Adrenal gland (tissue), 12 donors: ENCODE data around the gene SPATC1L. TPM values are rescaled to one million over a fixed set of nuclear protein-coding genes. Genes with fewer than 3 reads are reported as not detected.

Experiments
- DNase-seq, 7 donors: peaks; one replicate each; pipeline ENCODE4 v3.0.0-alpha.2; 2019 to 2020
- H3K27ac ChIP-seq, 5 donors: fragments of 200-600 bp; sonication (generic) in 4 of 5; 1 replicate in 3 of 5; 2 replicates in 2 of 5; pipeline versions ENCODE4 v1.5.1 to v1.8.0; 2016 to 2020; ENCODE audit warnings: mild to moderate bottlenecking in 1 of 5
- H3K27me3 ChIP-seq: fragments of 200-600 bp; 2 replicates; pipeline ENCODE4 v1.8.0; 2021
- H3K36me3 ChIP-seq, 2 donors: fragments of 200-600 bp; replicated peaks in 1 of 2; 1 replicate in 1 of 2; 2 replicates in 1 of 2; pipeline versions ENCODE4 v1.5.1 to v1.8.0; 2018 to 2022
- H3K4me1 ChIP-seq, 2 donors: fragments of 200-600 bp; replicated peaks in 1 of 2; 1 replicate in 1 of 2; 2 replicates in 1 of 2; pipeline versions ENCODE4 v1.5.1 to v1.8.0; 2018 to 2021
- H3K4me3 ChIP-seq, 4 donors: fragments of 200-600 bp; sonication (generic) in 3 of 4; one replicate each; pipeline ENCODE4 v1.5.1; 2016 to 2018
- H3K9me3 ChIP-seq, 3 donors: fragments of 200-600 bp; sonication (generic) in 1 of 3; replicated peaks in 1 of 3; 1 replicate in 2 of 3; 2 replicates in 1 of 3; pipeline versions ENCODE4 v1.5.1 to v1.8.0; 2016 to 2021
- CTCF ChIP-seq, 6 experiments: fragments of 450-650 bp in 4 of 6; fragments of 200-600 bp in 2 of 6; sonication (generic) in 1 of 6; IDR thresholded peaks; 1 replicate in 5 of 6; 2 replicates in 1 of 6; pipeline versions ENCODE4 v1.5.1 to v1.8.0; 2016 to 2021; ENCODE audit warnings: antibody characterized with exemption in 6 of 6, mild to moderate bottlenecking in 2 of 6, moderate library complexity in 1 of 6
- POLR2A ChIP-seq, 2 donors: fragments of 450-650 bp; IDR thresholded peaks; one replicate each; pipeline ENCODE4 v1.6.1; 2017; ENCODE audit warnings: antibody characterized with exemption in 2 of 2, mild to moderate bottlenecking in 2 of 2, moderate library complexity in 1 of 2
- WGBS, 4 donors: extraction: QIAGEN DNeasy Blood & Tissue Kit in 2 of 4; methylation state at CpG; one replicate each; pipeline versions ENCODE4 v1.1.5 to v1.1.7; 2013 to 2017; 5-methylcytosine and 5-hydroxymethylcytosine counted together
- intact Hi-C, 2 donors: fragments of 100-400 bp; cut with DNase I; formaldehyde crosslinking; loops; one replicate each; pipeline versions ENCODE4 v1.14.1 to v1.15.0; 2022 to 2023
- polyA plus RNA-seq, 3 donors: library from polyadenylated mRNA; stranded (reverse); fragments of 200-250 nt in 2 of 3; fragments of 350-450 nt in 1 of 3; fragmentation: Illumina TruSeq in 1 of 3; extraction: RNeasy Lipid Tissue Mini Kit (QIAGEN cat#74804) in 1 of 3; gene quantifications; one replicate each; pipeline ENCODE4 v1.2.3, GENCODE V29; 2013 to 2014
- total RNA-seq, 9 donors: library from RNA; depleted of rRNA in 4 of 9; stranded (reverse); fragments of >200 nt in 4 of 9; fragments of 120-200 nt in 1 of 9; fragmentation: NEBNext Ultra II Directional in 1 of 9; extraction: Animal tissue kit (Norgen Biotek cat#: 25700) in 1 of 9; gene quantifications; one replicate each; pipeline versions ENCODE4 v1.1.0 to v1.2.4, GENCODE V29; 2013 to 2023
- donor health status: healthy with polysubstance abuse.
- donor health status: Bipolar disorder and iron deficiency.
- donor health status: DM: yes; HTN: yes; CAD: no.
- donor health status: DM: no; HTN: no; CAD: no.
- donor health status: DM: no; HTN: no; CAD: no.
- donor health status: DM: yes; HTN: yes; CAD: no.

The SPATC1L gene
- total and polyA plus RNA-seq, 12 donors = 8.4 to 91.5 (median 25.3) TPM

DNA sequence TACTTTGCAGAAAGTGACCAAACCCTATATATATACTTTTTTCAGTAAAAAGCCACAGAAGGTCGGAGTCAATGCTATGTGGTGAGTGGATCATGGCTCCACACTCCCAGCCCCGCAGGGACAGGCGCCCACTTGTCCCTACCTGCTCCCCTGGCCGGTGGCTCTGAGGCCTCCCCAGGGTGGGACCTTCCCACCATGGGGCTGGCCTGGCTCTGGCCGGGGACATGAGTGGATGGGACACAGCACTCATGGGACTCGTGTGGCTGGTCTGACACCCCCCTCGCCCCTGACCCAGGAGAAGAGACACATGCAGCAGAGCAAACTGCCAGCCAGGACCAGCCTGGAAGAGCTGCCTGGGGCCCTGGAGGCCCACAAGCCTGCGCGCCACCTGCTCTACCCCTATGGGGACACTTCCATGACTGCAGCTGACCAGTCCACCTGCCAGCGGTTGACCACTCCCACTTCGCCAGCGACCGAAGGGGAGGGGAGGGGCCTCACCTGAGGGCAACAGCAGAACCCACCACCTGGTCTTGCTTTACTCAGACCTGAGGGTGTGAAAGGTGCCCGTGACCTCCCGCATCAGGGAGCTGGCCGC is 2.2 kb downstream of the SPATC1L start:
- Histone ChIP-seq H3K27ac (peak overlapping the region in 2 of 5 donors; percentile 32 to 62), H3K4me1 (peaks cover 0 to 3% of the 10 kb centered on the region in 2 donors), H3K4me3 (no peak overlapping the region), H3K27me3 (no peaks in the 10 kb centered on the region), H3K36me3 (no peaks in the 10 kb centered on the region), H3K9me3 (no peaks in the 10 kb centered on the region)
- TF ChIP-seq CTCF (IDR thresholded peaks at IDR 0.05) (no peak), POLR2A (IDR thresholded peaks at IDR 0.05) (no peak)
- intact Hi-C loops = no loop called here
- 82 to 91% (median 88%) methylated on average over 4 to 16 of the region's 16 CpGs for WGBS, 4 donors
- peak in 2 of 7 donors; percentile 24 to 48 for DNase-seq

DNA sequence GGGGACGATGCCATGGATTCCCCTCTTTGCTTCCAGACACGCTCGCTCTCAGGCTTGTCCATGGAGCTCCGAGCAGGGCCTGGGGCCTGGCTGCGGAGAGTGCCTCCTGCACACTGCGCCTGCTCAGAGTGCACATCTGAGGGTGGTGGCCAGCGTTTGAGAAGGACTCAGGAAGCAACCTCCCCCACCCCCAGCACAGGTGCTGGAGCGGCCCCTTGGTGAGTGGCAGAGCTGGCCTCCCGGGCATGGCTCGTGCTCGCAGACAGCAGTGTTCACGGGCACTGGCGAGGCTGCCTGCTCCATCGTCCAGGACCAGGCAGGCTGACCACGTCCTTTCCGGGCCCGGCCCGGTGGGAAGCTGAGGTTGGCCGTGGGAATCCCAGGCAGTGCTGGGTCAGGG is 2.8 kb downstream of the SPATC1L start:
- WGBS, 4 donors = 83 to 91% (median 83%) methylated on average over 11 to 19 of the region's 19 CpGs
- Histone ChIP-seq H3K9me3 (peaks cover 0 to 5% (median 0%) of the 10 kb centered on the region in 3 donors), H3K27ac (no peak overlapping the region), H3K4me1 (peaks cover 0 to 3% of the 10 kb centered on the region in 2 donors), H3K36me3 (no peaks in the 10 kb centered on the region), H3K4me3 (no peak overlapping the region), H3K27me3 (no peaks in the 10 kb centered on the region)
- no peak for TF ChIP-seq POLR2A (IDR thresholded peaks at IDR 0.05)
- TF ChIP-seq CTCF (IDR thresholded peaks at IDR 0.05) = no peak
- DNase-seq = peak in 2 of 7 donors; percentile 21 to 49
- intact Hi-C loops = no loop called here

DNA sequence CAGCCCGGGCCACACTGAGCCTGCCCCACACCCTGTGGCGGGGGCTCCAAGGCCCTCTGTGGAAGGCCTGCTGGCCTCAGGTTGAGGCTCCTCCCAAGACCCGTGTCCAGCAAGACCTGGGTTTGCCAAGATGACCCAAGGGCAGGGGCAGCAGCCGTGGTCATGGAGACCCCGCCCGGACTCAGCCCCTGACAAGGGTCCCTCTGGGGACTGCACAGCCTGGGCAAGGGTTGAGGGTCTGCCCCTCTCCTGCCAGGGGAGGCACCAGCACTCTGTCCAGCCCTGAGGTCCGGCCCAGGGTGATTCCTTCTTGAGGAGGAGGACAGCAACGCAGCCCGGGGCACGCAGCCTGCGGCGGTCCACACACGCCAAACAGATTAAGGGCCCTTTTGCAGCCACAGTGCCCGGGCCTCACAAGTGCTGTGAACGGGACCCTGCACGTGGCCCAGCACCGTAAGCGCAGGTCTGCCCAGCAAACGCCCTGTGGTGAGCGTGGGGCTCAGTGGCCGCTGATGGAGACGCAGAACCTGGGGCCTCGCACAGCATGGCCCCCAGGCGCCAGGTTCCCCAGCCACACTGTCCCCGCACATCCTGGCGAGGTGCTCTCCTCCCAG is 3.4 kb downstream of the SPATC1L start:
- Histone ChIP-seq H3K27me3 (no peaks in the 10 kb centered on the region), H3K9me3 (peaks cover 0 to 5% (median 0%) of the 10 kb centered on the region in 3 donors), H3K4me1 (peaks cover 0 to 3% of the 10 kb centered on the region in 2 donors), H3K4me3 (no peak overlapping the region), H3K36me3 (no peaks in the 10 kb centered on the region), H3K27ac (no peak overlapping the region)
- DNase-seq = peak in 2 of 7 donors; percentile 16 to 49
- TF ChIP-seq CTCF (IDR thresholded peaks at IDR 0.05) (no peak), POLR2A (IDR thresholded peaks at IDR 0.05) (no peak)
- intact Hi-C loops = no loop called here
- WGBS, 4 donors = 91 to 95% (median 94%) methylated on average over 10 to 26 of the region's 26 CpGs

GRCh38 chr21:46180079-46180722 is 4.1 kb downstream of the SPATC1L start:
- DNase-seq = peak in 2 of 7 donors; percentile 19 to 45
- no peaks in the 10 kb centered on the region for H3K27me3 ChIP-seq
- H3K9me3 ChIP-seq = peaks cover 0 to 5% (median 0%) of the 10 kb centered on the region in 3 donors
- H3K36me3 ChIP-seq = no peaks in the 10 kb centered on the region
- H3K27ac ChIP-seq = no peak overlapping the region
- intact Hi-C loops = no loop called here
- TF ChIP-seq CTCF (IDR thresholded peaks at IDR 0.05) (no peak), POLR2A (IDR thresholded peaks at IDR 0.05) (no peak)
- peaks cover 0 to 3% of the 10 kb centered on the region in 2 donors for H3K4me1 ChIP-seq
- 87 to 93% (median 88%) methylated on average over 24 of the region's 24 CpGs for WGBS, 4 donors
- H3K4me3 ChIP-seq = no peak overlapping the region
